Urinary bladder (tissue), 4 donors: Measurements from ENCODE around the gene PCNA. TPM values are rescaled to one million over a fixed set of nuclear protein-coding genes. Genes with fewer than 3 reads are reported as not detected.
"Not testable (repeated sequence)": the region's sequence is repeated elsewhere in the genome, so short reads cannot be mapped to it uniquely, and the experiment has no call there.

Experiments used
- DNase-seq: peaks from one replicate; pipeline ENCODE4 v3.0.0-alpha.2; 2015; ENCODE audit errors: extremely low spot score
- H3K27ac ChIP-seq: one replicate; pipeline ENCODE4 v1.5.1; 2013; ENCODE audit warnings: low read depth, mild to moderate bottlenecking, moderate library complexity
- H3K36me3 ChIP-seq: one replicate; pipeline ENCODE4 v1.6.1; 2013; ENCODE audit warnings: mild to moderate bottlenecking, moderate library complexity; ENCODE audit not compliant: insufficient read depth
- H3K4me1 ChIP-seq: one replicate; pipeline ENCODE4 v1.6.1; 2013; ENCODE audit warnings: mild to moderate bottlenecking, moderate library complexity; ENCODE audit not compliant: insufficient read depth
- H3K4me3 ChIP-seq: one replicate; pipeline ENCODE4 v1.5.1; 2013; ENCODE audit warnings: low read depth, low read length
- WGBS: extraction: QIAGEN DNeasy Blood & Tissue Kit; methylation state at CpG from one replicate; pipeline ENCODE4 v1.1.7; 2013; 5-methylcytosine and 5-hydroxymethylcytosine counted together
- polyA plus RNA-seq: library from polyadenylated mRNA; stranded (reverse); fragments of 200-250 nt; gene quantifications from one replicate; pipeline ENCODE4 v1.2.3, GENCODE V29; 2013
- total RNA-seq: library from RNA; depleted of rRNA; stranded (reverse); fragments of >200 nt; gene quantifications from one replicate; pipeline ENCODE4 v1.2.3, GENCODE V29; 2014
- donor health status: healthy with polysubstance abuse.
- donor health status: healthy.

The PCNA gene
- total and polyA plus RNA-seq, 2 donors: 56.8 to 91.9 TPM

GRCh38 chr20:5076913-5077312 lies 42.8 kb downstream of the PCNA start:
- not testable (repeated sequence) for H3K4me1 ChIP-seq, DNase-seq, H3K27ac ChIP-seq, H3K4me3 ChIP-seq, H3K36me3 ChIP-seq
- 96% methylated on average over 2 of the region's 2 CpGs for WGBS

GRCh38 chr20:5074232-5074674 lies 45.5 kb downstream of the PCNA start:
- 93% methylated on average over 3 of the region's 3 CpGs for WGBS
- no peak for DNase-seq
- Histone ChIP-seq H3K27ac (no peak overlapping the region), H3K4me1 (no peaks in the 10 kb centered on the region), H3K36me3 (no peaks in the 10 kb centered on the region), H3K4me3 (no peak overlapping the region)

GRCh38 chr20:5073660-5074231 lies 46.0 kb downstream of the PCNA start:
- H3K4me1 ChIP-seq: no peaks in the 10 kb centered on the region
- H3K27ac ChIP-seq: no peak overlapping the region
- no peaks in the 10 kb centered on the region for H3K36me3 ChIP-seq
- 78% methylated on average over 4 of the region's 4 CpGs for WGBS
- no peak for DNase-seq
- no peak overlapping the region for H3K4me3 ChIP-seq

- DNase-seq: no peak
- Histone ChIP-seq H3K4me3 (no peak overlapping the region), H3K4me1 (no peaks in the 10 kb centered on the region), H3K27ac (no peak overlapping the region), H3K36me3 (no peaks in the 10 kb centered on the region)
- WGBS: 67% methylated on average over 8 of the region's 8 CpGs
Observed at GRCh38 chr20:5072756-5073659, 46.8 kb downstream of the PCNA start.

GRCh38 chr20:5071942-5072341 lies 47.8 kb downstream of the PCNA start:
- not testable (repeated sequence) for H3K4me3 ChIP-seq, H3K4me1 ChIP-seq, DNase-seq, H3K27ac ChIP-seq, H3K36me3 ChIP-seq
- WGBS: 98% methylated on average over 4 of the region's 4 CpGs

DNA sequence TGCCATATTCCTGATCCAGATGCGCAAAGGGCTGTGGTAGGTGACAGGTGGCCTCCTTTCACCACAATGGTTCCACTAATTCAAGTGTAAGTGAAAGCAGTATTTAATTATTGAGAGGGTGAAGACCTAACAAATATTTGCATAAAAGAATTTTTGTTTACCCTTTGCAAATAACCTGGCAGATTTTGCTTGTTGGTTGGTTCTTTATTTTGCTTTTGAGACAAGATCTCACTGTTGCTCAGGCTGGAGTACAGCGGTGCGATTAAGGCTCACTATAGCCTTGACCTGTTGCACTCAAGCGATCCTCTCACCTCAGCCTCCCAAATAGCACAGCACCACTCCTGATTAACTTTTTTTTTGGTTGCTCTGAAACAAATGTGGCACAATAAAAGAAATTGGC lies 49.2 kb downstream of the PCNA start:
- H3K4me3 ChIP-seq: no peak overlapping the region
- DNase-seq: no peak
- no peaks in the 10 kb centered on the region for H3K4me1 ChIP-seq
- H3K36me3 ChIP-seq: no peaks in the 10 kb centered on the region
- 97% methylated on average over 4 of the region's 4 CpGs for WGBS
- no peak overlapping the region for H3K27ac ChIP-seq

GRCh38 chr20:5070081-5070480 lies 49.7 kb downstream of the PCNA start:
- H3K36me3 ChIP-seq: no peaks in the 10 kb centered on the region
- 95% methylated on average over 7 of the region's 7 CpGs for WGBS
- H3K4me3 ChIP-seq: no peak overlapping the region
- H3K4me1 ChIP-seq: no peaks in the 10 kb centered on the region
- no peak for DNase-seq
- H3K27ac ChIP-seq: no peak overlapping the region

GRCh38 chr20:5069141-5069806 lies 50.5 kb downstream of the PCNA start:
- Histone ChIP-seq H3K4me3 (no peak overlapping the region), H3K4me1 (no peaks in the 10 kb centered on the region), H3K27ac (no peak overlapping the region), H3K36me3 (no peaks in the 10 kb centered on the region)
- DNase-seq: no peak
- 90% methylated on average over 8 of the region's 8 CpGs for WGBS

- no peak for DNase-seq
- no peaks in the 10 kb centered on the region for H3K4me1 ChIP-seq
- no peaks in the 10 kb centered on the region for H3K36me3 ChIP-seq
- H3K27ac ChIP-seq: no peak overlapping the region
- 91% methylated on average over 9 of the region's 9 CpGs for WGBS
- H3K4me3 ChIP-seq: no peak overlapping the region
Observed at GRCh38 chr20:5067877-5068645, 51.7 kb downstream of the PCNA start.

GRCh38 chr20:5065879-5066383 lies 53.8 kb downstream of the PCNA start:
- H3K36me3 ChIP-seq: no peaks in the 10 kb centered on the region
- 88% methylated on average over 10 of the region's 10 CpGs for WGBS
- DNase-seq: no peak
- no peak overlapping the region for H3K4me3 ChIP-seq
- H3K27ac ChIP-seq: no peak overlapping the region
- H3K4me1 ChIP-seq: no peaks in the 10 kb centered on the region

- no peak overlapping the region for H3K27ac ChIP-seq
- H3K4me1 ChIP-seq: no peaks in the 10 kb centered on the region
- WGBS: 83% methylated on average over 7 of the region's 7 CpGs
- DNase-seq: no peak
- H3K4me3 ChIP-seq: no peak overlapping the region
- H3K36me3 ChIP-seq: no peaks in the 10 kb centered on the region
Observed at GRCh38 chr20:5065166-5065878, 54.4 kb downstream of the PCNA start.
